Trophoblast cell (in vitro differentiated cells and primary cell): ENCODE measurements around the gene ZNF808.

ENCODE experiments used
- DNase-seq, 2 donors: peaks; one replicate each; pipeline ENCODE4 v3.0.0-alpha.2; 2016
- H2AFZ ChIP-seq: 2 replicates; pipeline ENCODE4 v1.6.1; 2013; ENCODE audit warnings: low read length, moderate library complexity, mild to moderate bottlenecking; ENCODE audit not compliant: insufficient read depth, poor library complexity
- H2AK5ac ChIP-seq: 2 replicates; pipeline ENCODE4 v1.6.1; 2013; ENCODE audit warnings: mild to moderate bottlenecking, low read length
- H2BK120ac ChIP-seq: 2 replicates; pipeline ENCODE4 v1.6.1; 2013; ENCODE audit warnings: low read length, mild to moderate bottlenecking, moderate library complexity; ENCODE audit not compliant: insufficient read depth, poor library complexity
- H2BK12ac ChIP-seq: 2 replicates; pipeline ENCODE4 v1.6.1; 2013; ENCODE audit warnings: mild to moderate bottlenecking, low read length, moderate library complexity
- H2BK5ac ChIP-seq: 2 replicates; pipeline ENCODE4 v1.6.1; 2013; ENCODE audit warnings: low read length, low read depth, moderate library complexity, mild to moderate bottlenecking; ENCODE audit not compliant: poor library complexity
- H3K14ac ChIP-seq: 2 replicates; pipeline ENCODE4 v1.6.1; 2013; ENCODE audit warnings: mild to moderate bottlenecking, low read length
- H3K18ac ChIP-seq: 2 replicates; pipeline ENCODE4 v1.6.1; 2013; ENCODE audit warnings: mild to moderate bottlenecking, low read length
- H3K23ac ChIP-seq: 2 replicates; pipeline ENCODE4 v1.6.1; 2013; ENCODE audit warnings: low read length
- H3K27ac ChIP-seq: 2 replicates; pipeline ENCODE4 v1.5.1; 2013; ENCODE audit warnings: low read depth, mild to moderate bottlenecking, inconsistent platforms, low read length, moderate library complexity
- H3K27me3 ChIP-seq: 2 replicates; pipeline ENCODE4 v1.6.1; 2013; ENCODE audit warnings: inconsistent platforms, mild to moderate bottlenecking, low read length, moderate library complexity; ENCODE audit not compliant: insufficient read depth
- H3K36me3 ChIP-seq, 2 experiments: 1 replicate in 1 of 2; 2 replicates in 1 of 2; pipeline ENCODE4 v1.6.1; 2013; ENCODE audit warnings: low read length in 2 of 2, mild to moderate bottlenecking in 2 of 2, moderate library complexity in 1 of 2; ENCODE audit not compliant: insufficient read depth in 2 of 2, control insufficient read depth in 1 of 2
- H3K4ac ChIP-seq: 2 replicates; pipeline ENCODE4 v1.6.1; 2013; ENCODE audit warnings: low read depth, mild to moderate bottlenecking, low read length, moderate library complexity
- H3K4me1 ChIP-seq, 2 experiments: 1 replicate in 1 of 2; 2 replicates in 1 of 2; pipeline ENCODE4 v1.6.1; 2013; ENCODE audit warnings: low read length in 2 of 2, mild to moderate bottlenecking in 2 of 2, moderate library complexity in 1 of 2; ENCODE audit not compliant: insufficient read depth in 2 of 2, control insufficient read depth in 1 of 2
- H3K4me2 ChIP-seq: 2 replicates; pipeline ENCODE4 v1.6.1; 2013; ENCODE audit warnings: inconsistent platforms, mild to moderate bottlenecking, low read length, moderate library complexity
- H3K4me3 ChIP-seq: 2 replicates; pipeline ENCODE4 v1.5.1; 2013; ENCODE audit warnings: mild to moderate bottlenecking, low read depth, low read length, inconsistent platforms
- H3K79me1 ChIP-seq: one replicate; pipeline ENCODE4 v1.6.1; 2013; ENCODE audit warnings: low read length
- H3K79me2 ChIP-seq: 2 replicates; pipeline ENCODE4 v1.6.1; 2013; ENCODE audit warnings: low read length, mild to moderate bottlenecking; ENCODE audit not compliant: control insufficient read depth, insufficient read depth, poor library complexity
- H3K9ac ChIP-seq: 2 replicates; pipeline ENCODE4 v1.6.1; 2013; ENCODE audit warnings: mild to moderate bottlenecking, low read length
- H3K9me3 ChIP-seq: 2 replicates; pipeline ENCODE4 v1.6.1; 2013; ENCODE audit warnings: low read depth, mild to moderate bottlenecking, control low read depth, inconsistent platforms, low read length; ENCODE audit not compliant: insufficient read depth
- H4K12ac ChIP-seq: 2 replicates; pipeline ENCODE4 v1.6.1; 2013; ENCODE audit warnings: low read depth, mild to moderate bottlenecking, low read length, moderate library complexity
- H4K8ac ChIP-seq: 2 replicates; pipeline ENCODE4 v1.6.1; 2013; ENCODE audit warnings: low read depth, mild to moderate bottlenecking, low read length, moderate library complexity
- H4K91ac ChIP-seq: one replicate; pipeline ENCODE4 v1.6.1; 2013; ENCODE audit warnings: low read depth, mild to moderate bottlenecking, low read length, moderate library complexity
- WGBS: extraction: QIAGEN DNeasy Blood & Tissue Kit; methylation state at CpG from one replicate; pipeline ENCODE4 v1.1.7; 2013; ENCODE audit warnings: missing lambda C conversion rate; ENCODE audit not compliant: insufficient read length, insufficient coverage; ENCODE audit errors: extremely low coverage; 5-methylcytosine and 5-hydroxymethylcytosine counted together

Gene ZNF808

DNA sequence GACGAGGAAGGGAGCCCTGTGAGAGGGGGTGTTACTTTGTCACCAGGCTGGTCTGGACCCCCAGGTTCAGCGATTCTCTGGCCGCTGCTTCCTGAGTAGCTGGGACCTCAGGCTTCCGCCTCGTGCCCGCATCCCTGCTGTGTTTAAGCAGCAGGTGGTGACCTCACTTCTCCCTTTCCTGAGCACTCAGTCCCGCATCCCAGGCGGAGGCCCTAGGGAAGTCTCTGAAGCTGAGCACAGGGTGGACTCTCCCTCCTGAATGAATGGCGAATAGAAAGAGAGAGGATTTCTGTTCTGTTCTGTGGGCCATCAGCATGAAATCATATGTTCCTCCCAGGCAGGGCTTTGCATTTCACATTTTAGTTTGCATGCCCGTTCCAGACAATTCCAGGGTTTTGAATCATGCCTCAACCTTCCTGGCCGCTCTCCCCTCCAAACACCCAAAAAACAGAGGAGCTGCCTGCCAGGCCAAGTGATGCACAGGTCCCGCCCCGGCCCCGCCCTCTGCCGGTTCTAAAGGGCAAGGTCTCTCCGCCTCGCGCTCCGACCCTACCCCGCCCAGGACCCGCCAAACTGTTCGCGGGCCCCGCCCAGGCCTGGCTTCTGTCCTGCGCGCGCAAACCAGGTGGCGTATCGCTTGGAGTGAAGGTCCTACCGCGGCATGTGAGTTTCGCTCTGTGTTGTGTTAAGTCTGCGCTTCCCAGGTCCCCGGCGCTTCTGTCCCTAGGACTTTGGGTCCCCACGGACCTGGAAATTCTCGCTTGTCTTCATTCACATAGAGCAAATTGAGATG, 35.1 kb upstream of the ZNF808 start:
- no peak overlapping the region for H3K23ac ChIP-seq
- no peak overlapping the region for H3K4ac ChIP-seq
- peak overlapping the region; percentile 70 for H4K91ac ChIP-seq
- no peak overlapping the region for H3K14ac ChIP-seq
- peak overlapping the region; percentile 66 for H2BK5ac ChIP-seq
- no peak overlapping the region for H3K18ac ChIP-seq
- no peaks in the 10 kb centered on the region for H3K79me2 ChIP-seq
- H2BK12ac ChIP-seq: no peak overlapping the region
- no peaks in the 10 kb centered on the region for H3K27me3 ChIP-seq
- H3K36me3 ChIP-seq: no peaks in the 10 kb centered on the region
- H3K4me3 ChIP-seq: peak overlapping the region; percentile 59
- no CpG with 5 or more reads among the region's 37 CpGs for WGBS
- peak overlapping the region; percentile 58 for H4K8ac ChIP-seq
- H3K79me1 ChIP-seq: peaks cover 2% of the 10 kb centered on the region
- H3K9ac ChIP-seq: peak overlapping the region; percentile 17
- H2BK120ac ChIP-seq: no peak overlapping the region
- peak overlapping the region; percentile 66 for H2AFZ ChIP-seq
- peaks cover 0 to 6% of the 10 kb centered on the region in 2 experiments for H3K4me1 ChIP-seq
- H2AK5ac ChIP-seq: no peak overlapping the region
- no peaks in the 10 kb centered on the region for H3K9me3 ChIP-seq
- peak; percentile 67 to 80 for DNase-seq
- H3K27ac ChIP-seq: peak overlapping the region; percentile 37
- no peak overlapping the region for H4K12ac ChIP-seq
- H3K4me2 ChIP-seq: peak overlapping the region; percentile 86

DNA sequence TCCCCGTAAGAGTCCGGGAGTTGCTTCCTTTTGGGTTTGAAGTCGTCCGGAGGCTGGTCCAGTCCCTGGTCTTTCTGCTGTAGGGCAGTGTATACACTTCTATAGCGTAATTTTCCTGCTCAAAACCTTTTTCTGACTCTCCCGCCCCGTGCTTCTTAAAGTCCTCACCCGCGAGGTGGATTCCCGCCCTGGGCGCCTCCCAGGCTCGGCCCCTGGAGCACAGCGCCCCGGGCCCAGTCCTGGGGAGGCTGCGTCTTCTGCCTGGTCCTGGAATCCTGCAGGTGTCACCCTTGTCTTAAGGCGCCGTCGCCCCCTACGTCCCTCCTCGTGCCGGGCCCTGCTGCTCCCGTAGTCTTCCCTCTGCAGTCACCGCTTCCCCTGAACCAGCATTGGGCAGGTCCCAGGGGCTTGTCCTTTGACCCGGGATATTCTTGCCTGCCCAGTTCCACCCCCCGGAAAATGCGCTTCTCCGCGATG, 34.4 kb upstream of the ZNF808 start:
- Histone ChIP-seq H4K8ac (peak overlapping the region; percentile 58), H3K36me3 (no peaks in the 10 kb centered on the region), H4K12ac (no peak overlapping the region), H2BK5ac (peak overlapping the region; percentile 66), H3K27me3 (no peaks in the 10 kb centered on the region), H2BK120ac (no peak overlapping the region), H4K91ac (peak overlapping the region; percentile 70), H3K4me2 (peak overlapping the region; percentile 86), H2AFZ (peak overlapping the region; percentile 66), H3K4ac (no peak overlapping the region), H3K9me3 (no peaks in the 10 kb centered on the region), H2AK5ac (no peak overlapping the region), H3K79me2 (no peaks in the 10 kb centered on the region), H3K4me1 (peaks cover 0 to 6% of the 10 kb centered on the region in 2 experiments), H3K23ac (no peak overlapping the region), H3K18ac (no peak overlapping the region), H3K27ac (peak overlapping the region; percentile 37), H3K79me1 (peaks cover 2% of the 10 kb centered on the region), H2BK12ac (no peak overlapping the region), H3K14ac (no peak overlapping the region), H3K9ac (peak overlapping the region; percentile 17), H3K4me3 (peak overlapping the region; percentile 59)
- peak; percentile 56 to 58 for DNase-seq
- WGBS: no CpG with 5 or more reads among the region's 28 CpGs

DNA sequence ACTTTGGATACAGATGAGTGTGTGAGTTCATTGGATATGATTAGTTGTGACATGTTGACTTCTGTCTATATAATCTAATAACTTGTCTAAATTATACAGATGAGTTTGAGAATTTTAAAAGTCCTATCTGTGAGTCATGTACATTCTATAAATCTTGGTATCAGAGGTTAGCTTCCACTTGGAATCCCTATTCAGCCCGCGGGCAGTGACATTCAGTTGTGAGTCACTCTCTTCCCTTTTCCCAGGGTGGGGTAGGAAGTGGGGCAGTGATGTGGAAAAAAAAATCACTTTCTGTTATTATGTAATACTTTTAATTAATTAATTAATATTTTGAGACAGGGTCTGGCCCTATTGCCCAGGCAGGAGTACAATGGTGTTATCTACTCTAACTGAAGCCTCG, 33.0 kb upstream of the ZNF808 start:
- whole genome bisulfite sequencing: no CpG with 5 or more reads among the region's 3 CpGs

DNA sequence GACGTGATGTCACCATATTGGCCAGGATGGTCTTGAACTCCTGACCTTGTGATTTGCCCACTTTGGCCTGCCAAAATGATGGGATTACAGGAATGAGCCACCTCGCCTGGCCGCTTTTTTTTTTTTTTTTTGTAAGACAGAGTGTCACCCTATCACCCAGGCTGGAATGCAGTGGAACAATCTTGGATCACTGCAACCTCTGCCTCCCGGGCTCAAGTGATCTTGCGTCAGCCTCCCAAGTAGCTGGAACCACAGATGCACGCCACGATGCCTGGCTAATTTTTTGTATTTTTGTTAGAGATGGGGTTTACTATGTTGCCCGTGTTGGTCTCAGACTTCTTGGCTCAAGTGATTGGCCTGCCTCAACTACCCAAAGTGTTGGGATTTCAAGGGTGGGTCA, 28.9 kb upstream of the ZNF808 start:
- H3K4me1 ChIP-seq: peaks cover 0 to 1% of the 10 kb centered on the region in 2 experiments
- no CpG with 5 or more reads among the region's 8 CpGs for WGBS
- no peak overlapping the region for H3K27ac ChIP-seq

More for the DNA sequence above, 33.0 kb upstream of the ZNF808 start:
- no peak overlapping the region for H4K8ac ChIP-seq
- no peaks in the 10 kb centered on the region for H3K36me3 ChIP-seq
- H3K18ac ChIP-seq: no peak overlapping the region
- H3K79me1 ChIP-seq: peaks cover 2% of the 10 kb centered on the region
- no peak overlapping the region for H2BK12ac ChIP-seq
- H3K4me3 ChIP-seq: no peak overlapping the region
- H3K14ac ChIP-seq: no peak overlapping the region
- H4K91ac ChIP-seq: no peak overlapping the region
- H3K23ac ChIP-seq: no peak overlapping the region
- no peak overlapping the region for H4K12ac ChIP-seq
- no peak overlapping the region for H2BK120ac ChIP-seq
- no peak overlapping the region for H3K4me2 ChIP-seq
- H3K4ac ChIP-seq: no peak overlapping the region
- peak; percentile 76 to 84 for DNase-seq
- no peak overlapping the region for H2AK5ac ChIP-seq
- no peaks in the 10 kb centered on the region for H3K79me2 ChIP-seq
- H3K9ac ChIP-seq: no peak overlapping the region
- H3K27ac ChIP-seq: no peak overlapping the region
- H3K4me1 ChIP-seq: peaks cover 0 to 6% of the 10 kb centered on the region in 2 experiments
- H2AFZ ChIP-seq: no peak overlapping the region
- no peak overlapping the region for H2BK5ac ChIP-seq
- no peaks in the 10 kb centered on the region for H3K27me3 ChIP-seq
- no peaks in the 10 kb centered on the region for H3K9me3 ChIP-seq

More for the DNA sequence above, 28.9 kb upstream of the ZNF808 start:
- no peaks in the 10 kb centered on the region for H3K27me3 ChIP-seq
- H4K12ac ChIP-seq: no peak overlapping the region
- peak; percentile 87 to 90 for DNase-seq
- no peaks in the 10 kb centered on the region for H3K9me3 ChIP-seq
- no peak overlapping the region for H3K23ac ChIP-seq
- H4K91ac ChIP-seq: no peak overlapping the region
- no peak overlapping the region for H4K8ac ChIP-seq
- H2AFZ ChIP-seq: no peak overlapping the region
- H2BK12ac ChIP-seq: no peak overlapping the region
- no peak overlapping the region for H3K14ac ChIP-seq
- no peak overlapping the region for H3K4me2 ChIP-seq
- no peak overlapping the region for H3K4ac ChIP-seq
- no peaks in the 10 kb centered on the region for H3K79me1 ChIP-seq
- H3K9ac ChIP-seq: no peak overlapping the region
- no peak overlapping the region for H3K4me3 ChIP-seq
- no peak overlapping the region for H2BK120ac ChIP-seq
- H3K36me3 ChIP-seq: peaks cover 1 to 2% of the 10 kb centered on the region in 2 experiments
- no peak overlapping the region for H2AK5ac ChIP-seq
- no peak overlapping the region for H2BK5ac ChIP-seq
- H3K18ac ChIP-seq: peak overlapping the region; percentile 27
- no peaks in the 10 kb centered on the region for H3K79me2 ChIP-seq
